ENCODE results near the gene CNTNAP3B.
"Not testable (repeated sequence)": the region's sequence is repeated elsewhere in the genome, so short reads cannot be mapped to it uniquely, and the experiment has no call there.

The CNTNAP3B gene

GRCh38 chr9:41977965-41978600 is 151.1 kb downstream of the CNTNAP3B start:
- not testable (repeated sequence) for DNase-seq (ENCODE audit: low spot score)

GRCh38 chr9:41974906-41975305 is 154.3 kb downstream of the CNTNAP3B start:
- not testable (repeated sequence) for DNase-seq (ENCODE audit: low spot score)

- not testable (repeated sequence) for DNase-seq (ENCODE audit: low spot score)
Observed at GRCh38 chr9:41953007-41953406, 176.2 kb downstream of the CNTNAP3B start.

GRCh38 chr9:41941738-41942137 is 187.5 kb downstream of the CNTNAP3B start:
- not testable (repeated sequence) for DNase-seq (ENCODE audit: low spot score)

DNA sequence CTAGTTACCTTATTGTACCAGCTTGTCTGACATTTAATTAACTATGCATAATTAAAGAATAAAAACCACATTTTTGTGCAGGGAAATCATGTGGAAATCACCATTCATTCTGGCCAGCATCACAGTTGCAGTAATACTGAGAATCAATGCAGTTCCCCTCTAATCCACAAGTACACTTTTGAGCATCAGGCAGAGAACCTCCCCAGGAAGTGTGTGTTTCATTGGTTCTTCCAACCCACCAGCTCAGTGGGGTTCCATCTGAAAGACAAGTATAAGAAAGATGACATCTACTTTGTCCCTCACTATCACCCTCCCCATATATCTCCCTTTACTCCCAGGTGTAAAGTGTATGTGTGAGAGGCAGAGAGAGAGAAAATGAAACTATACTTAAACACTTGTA is 191.1 kb downstream of the CNTNAP3B start:
- DNase-seq (ENCODE audit: low spot score) = not testable (repeated sequence)

DNA sequence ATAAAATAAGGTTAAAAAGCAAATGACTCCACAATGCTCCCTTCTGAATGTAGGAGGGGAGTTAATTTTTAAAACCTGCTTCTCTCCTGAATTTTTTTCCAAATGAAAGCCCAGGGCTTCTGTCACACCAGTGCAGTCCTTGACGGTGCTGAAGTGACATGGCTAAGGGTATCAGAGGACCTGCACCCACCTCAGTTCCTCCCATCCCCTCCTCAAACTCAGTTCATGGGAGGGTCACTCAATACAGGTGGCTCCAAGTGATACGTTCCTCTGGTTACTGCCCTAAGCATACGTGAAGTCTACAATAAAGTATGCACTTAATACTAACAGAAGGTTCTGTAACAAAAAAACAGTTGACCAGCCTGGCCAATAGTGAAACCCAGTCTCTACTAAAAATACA is 193.5 kb downstream of the CNTNAP3B start:
- not testable (repeated sequence) for DNase-seq (ENCODE audit: low spot score)

- not testable (repeated sequence) for DNase-seq (ENCODE audit: low spot score)
Observed at GRCh38 chr9:41929172-41929571, 200.1 kb downstream of the CNTNAP3B start.

- not testable (repeated sequence) for DNase-seq (ENCODE audit: low spot score)
Observed at GRCh38 chr9:41917374-41917773, 211.9 kb downstream of the CNTNAP3B start.

- DNase-seq (ENCODE audit: low spot score) = not testable (repeated sequence)
Observed at GRCh38 chr9:41905488-41905887, 223.7 kb downstream of the CNTNAP3B start.

GRCh38 chr9:41902762-41903161 is 226.5 kb downstream of the CNTNAP3B start:
- DNase-seq (ENCODE audit: low spot score) = not testable (repeated sequence)

GRCh38 chr9:41898720-41899343 is 230.4 kb downstream of the CNTNAP3B start:
- not testable (repeated sequence) for DNase-seq (ENCODE audit: low spot score)

- DNase-seq (ENCODE audit: low spot score) = not testable (repeated sequence)
Observed at GRCh38 chr9:41874557-41874956, 254.7 kb downstream of the CNTNAP3B start.

- DNase-seq (ENCODE audit: low spot score) = not testable (repeated sequence)
Observed at GRCh38 chr9:41855422-41855821, 273.8 kb downstream of the CNTNAP3B start.

GRCh38 chr9:41851848-41852740 is 277.1 kb downstream of the CNTNAP3B start:
- not testable (repeated sequence) for DNase-seq (ENCODE audit: low spot score)

DNA sequence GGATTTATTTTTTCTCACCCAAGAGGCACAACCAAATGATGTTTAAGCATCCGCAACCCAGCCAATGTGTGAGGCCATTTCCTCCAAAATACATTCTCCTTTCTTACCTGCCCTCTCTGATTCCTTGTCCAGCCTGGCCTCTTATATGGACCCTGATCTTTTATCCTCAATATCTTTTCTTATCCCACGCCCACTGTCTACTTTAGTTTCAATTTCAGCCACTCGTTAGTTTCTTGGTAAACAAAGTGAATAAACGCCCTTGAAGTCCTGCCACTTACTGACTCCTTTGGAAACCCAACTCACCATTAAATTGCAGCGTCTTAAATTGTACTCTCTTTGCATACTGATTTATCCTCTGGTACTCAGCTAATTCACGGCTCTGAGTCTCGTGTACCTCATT is 281.4 kb downstream of the CNTNAP3B start:
- DNase-seq (ENCODE audit: low spot score) = not testable (repeated sequence)
